Glomerular visceral epithelial cell (primary cell): Measurements from ENCODE around the gene DDRGK1.

Experiments used
- DNase-seq: peaks from one replicate; pipeline ENCODE4 v3.0.0-alpha.2; 2016; ENCODE audit errors: extremely low spot score

DDRGK1 gene

GRCh38 chr20:3235666-3236324, 31.3 kb upstream of the DDRGK1 start:
- peak; percentile 71 for DNase-seq

GRCh38 chr20:3233991-3234498, 29.6 kb upstream of the DDRGK1 start:
- no peak for DNase-seq

- DNase-seq = no peak
Measured at GRCh38 chr20:3233131-3233990, 28.9 kb upstream of the DDRGK1 start.

GRCh38 chr20:3231889-3232588, 27.6 kb upstream of the DDRGK1 start:
- DNase-seq = no peak

- no peak for DNase-seq
Measured at GRCh38 chr20:3231116-3231515, 26.6 kb upstream of the DDRGK1 start.

GRCh38 chr20:3229798-3230197, 25.3 kb upstream of the DDRGK1 start:
- no peak for DNase-seq

- DNase-seq = no peak
Measured at GRCh38 chr20:3229158-3229557, 24.7 kb upstream of the DDRGK1 start.

GRCh38 chr20:3228750-3229032, 24.2 kb upstream of the DDRGK1 start:
- no peak for DNase-seq

- no peak for DNase-seq
Measured at GRCh38 chr20:3227936-3228749, 23.7 kb upstream of the DDRGK1 start.

- DNase-seq = no peak
Measured at GRCh38 chr20:3227506-3227905, 23.0 kb upstream of the DDRGK1 start.

- DNase-seq = no peak
Measured at GRCh38 chr20:3226864-3227263, 22.4 kb upstream of the DDRGK1 start.

- DNase-seq = no peak
Measured at GRCh38 chr20:3226093-3226492, 21.6 kb upstream of the DDRGK1 start.

- no peak for DNase-seq
Measured at GRCh38 chr20:3224681-3225421, 20.4 kb upstream of the DDRGK1 start.

- DNase-seq = no peak
Measured at GRCh38 chr20:3223994-3224680, 19.7 kb upstream of the DDRGK1 start.

GRCh38 chr20:3223651-3223993, 19.1 kb upstream of the DDRGK1 start:
- no peak for DNase-seq

- DNase-seq = peak; percentile 55
Measured at GRCh38 chr20:3222635-3223600, 18.4 kb upstream of the DDRGK1 start.

GRCh38 chr20:3221398-3222226, 17.1 kb upstream of the DDRGK1 start:
- DNase-seq = peak; percentile 25

GRCh38 chr20:3218307-3218988, 14.0 kb upstream of the DDRGK1 start:
- DNase-seq = peak; percentile 41
